HUES48 (cell line): ENCODE measurements around the gene SNCAIP.
"Not testable (repeated sequence)": the region's sequence is repeated elsewhere in the genome, so short reads cannot be mapped to it uniquely, and the experiment has no call there.

Experiments used
- H3K27ac ChIP-seq: one replicate; pipeline ENCODE4 v1.7.0; 2013; ENCODE audit warnings: low read depth, low read length, inconsistent platforms
- H3K27me3 ChIP-seq: 2 replicates; pipeline ENCODE4 v1.6.1; 2013; ENCODE audit warnings: mild to moderate bottlenecking, low read length; ENCODE audit not compliant: control insufficient read depth, insufficient read depth
- H3K36me3 ChIP-seq: 2 replicates; pipeline ENCODE4 v1.6.1; 2013; ENCODE audit warnings: low read length; ENCODE audit not compliant: control insufficient read depth, insufficient read depth
- H3K4me1 ChIP-seq: 2 replicates; pipeline ENCODE4 v1.6.1; 2013; ENCODE audit warnings: mild to moderate bottlenecking, low read length; ENCODE audit not compliant: control insufficient read depth, insufficient read depth
- H3K4me3 ChIP-seq: 2 replicates; pipeline ENCODE4 v1.5.1; 2013; ENCODE audit warnings: mild to moderate bottlenecking, low read depth, low read length
- H3K9ac ChIP-seq: 2 replicates; pipeline ENCODE4 v1.6.1; 2013; ENCODE audit warnings: mild to moderate bottlenecking, low read depth, low read length, moderate library complexity
- H3K9me3 ChIP-seq: 2 replicates; pipeline ENCODE4 v1.6.1; 2013; ENCODE audit warnings: low read length; ENCODE audit not compliant: control insufficient read depth, insufficient read depth

The SNCAIP gene

DNA sequence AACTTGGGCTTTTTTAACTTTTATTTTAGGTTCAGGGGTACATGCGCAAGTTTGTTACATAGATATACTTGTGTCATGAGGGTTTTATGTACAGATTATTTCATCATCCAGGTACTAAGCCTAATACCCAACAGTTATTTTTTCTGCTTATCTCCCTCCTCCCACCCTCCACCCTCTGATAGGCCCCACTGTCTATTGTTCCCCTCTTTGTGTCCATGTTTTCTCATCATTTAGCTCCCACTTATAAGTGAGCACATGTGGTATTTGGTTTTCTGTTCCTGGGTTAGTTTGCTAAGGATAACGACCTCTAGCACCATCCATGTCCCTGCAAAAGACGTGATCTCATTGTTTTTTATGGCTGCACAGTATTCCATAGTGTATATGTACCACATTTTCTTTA lies 172.1 kb downstream of the SNCAIP start:
- Histone ChIP-seq H3K27me3 (no peaks in the 10 kb centered on the region), H3K4me3 (no peak overlapping the region)

DNA sequence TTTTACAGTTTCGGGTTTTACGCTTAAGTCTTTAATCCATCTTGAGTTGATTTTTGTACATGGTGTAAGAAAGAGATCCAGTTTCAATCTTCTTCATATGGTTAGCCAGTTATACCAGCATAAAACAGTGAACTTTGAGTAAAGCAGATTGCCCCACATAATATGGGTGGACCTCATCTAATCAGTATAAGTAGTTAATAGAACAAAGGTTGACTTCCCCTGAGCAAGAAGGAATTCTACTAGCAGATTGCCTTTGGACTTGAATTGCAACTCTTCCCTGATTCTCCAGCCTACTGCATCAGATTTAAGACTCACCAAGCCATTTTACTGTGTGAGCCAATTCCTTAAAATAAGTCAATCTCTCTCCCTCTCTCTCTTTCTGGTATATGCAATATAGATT lies 173.2 kb downstream of the SNCAIP start:
- Histone ChIP-seq H3K36me3 (no peaks in the 10 kb centered on the region), H3K27me3 (no peaks in the 10 kb centered on the region), H3K4me1 (no peaks in the 10 kb centered on the region), H3K4me3 (no peak overlapping the region), H3K9ac (no peak overlapping the region), H3K27ac (no peak overlapping the region), H3K9me3 (no peaks in the 10 kb centered on the region)

More for the DNA sequence above, 172.1 kb downstream of the SNCAIP start:
- Histone ChIP-seq H3K36me3 (no peaks in the 10 kb centered on the region), H3K27ac (no peak overlapping the region), H3K9me3 (no peaks in the 10 kb centered on the region), H3K4me1 (no peaks in the 10 kb centered on the region), H3K9ac (no peak overlapping the region)

DNA sequence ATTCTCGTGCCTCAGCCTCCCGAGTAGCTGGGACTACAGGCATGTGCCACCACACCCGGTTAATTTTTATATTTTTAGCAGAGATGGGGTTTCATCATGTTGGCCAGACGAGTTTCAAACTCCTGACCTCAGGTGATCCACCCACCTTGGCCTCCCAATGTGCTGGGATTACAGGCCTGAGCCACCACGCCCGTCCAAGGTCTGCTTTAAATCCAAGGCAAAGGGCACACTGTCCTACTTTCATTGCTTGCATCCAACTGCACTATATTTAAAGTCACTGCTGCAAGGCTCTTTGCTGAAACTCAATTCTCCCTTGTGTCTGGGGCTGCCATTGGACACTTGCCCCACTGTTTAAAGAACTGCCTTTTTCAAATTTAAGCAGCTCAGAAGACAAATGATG lies 174.6 kb downstream of the SNCAIP start:
- H3K36me3 ChIP-seq, H3K9me3 ChIP-seq, H3K27ac ChIP-seq, H3K4me1 ChIP-seq, H3K4me3 ChIP-seq, H3K9ac ChIP-seq, H3K27me3 ChIP-seq: not testable (repeated sequence)

DNA sequence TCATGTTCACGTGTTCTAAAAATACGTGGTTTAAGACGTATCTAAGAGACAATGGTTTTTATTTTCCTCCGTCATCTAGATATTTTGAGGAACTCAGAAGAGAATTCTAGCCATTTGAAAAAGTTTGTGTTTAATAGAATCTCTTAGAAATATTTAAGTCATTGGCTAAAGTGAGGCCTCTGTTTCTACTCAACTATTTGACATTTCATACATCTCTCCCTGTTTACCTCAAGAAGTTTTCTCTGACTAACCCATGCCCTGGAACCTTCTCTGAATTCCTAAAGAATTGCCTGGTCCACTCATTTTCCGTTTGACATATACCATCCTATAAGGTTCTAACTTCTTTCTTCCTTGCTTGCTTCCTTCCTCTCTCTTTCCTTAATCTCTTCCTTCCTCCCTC lies 178.7 kb downstream of the SNCAIP start:
- no peak overlapping the region for H3K4me3 ChIP-seq
- H3K4me1 ChIP-seq: no peaks in the 10 kb centered on the region
- no peak overlapping the region for H3K27ac ChIP-seq
- H3K9me3 ChIP-seq: no peaks in the 10 kb centered on the region
- H3K36me3 ChIP-seq: no peaks in the 10 kb centered on the region
- H3K27me3 ChIP-seq: no peaks in the 10 kb centered on the region
- H3K9ac ChIP-seq: no peak overlapping the region

DNA sequence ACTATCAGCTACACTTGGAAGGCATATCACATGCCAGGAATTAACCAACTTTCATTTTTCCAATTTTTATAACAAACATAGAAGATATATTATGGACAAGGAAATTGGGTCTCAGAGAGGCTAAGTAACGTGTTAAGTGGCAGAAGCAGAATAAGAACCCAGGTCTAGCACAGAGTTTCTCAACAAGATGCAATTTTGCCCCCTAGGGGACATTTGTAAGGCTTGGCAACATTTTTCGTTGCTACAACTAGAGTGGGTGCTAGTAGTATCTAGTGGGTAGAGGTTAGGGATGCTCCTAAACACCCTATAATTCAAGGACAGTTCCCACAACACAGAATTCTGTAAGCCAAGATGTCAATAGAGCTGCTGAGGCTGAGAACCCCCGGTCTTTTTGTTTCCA lies 180.6 kb downstream of the SNCAIP start:
- Histone ChIP-seq H3K9ac (no peak overlapping the region), H3K9me3 (no peaks in the 10 kb centered on the region), H3K27ac (no peak overlapping the region), H3K4me1 (no peaks in the 10 kb centered on the region), H3K4me3 (no peak overlapping the region), H3K27me3 (no peaks in the 10 kb centered on the region), H3K36me3 (no peaks in the 10 kb centered on the region)

DNA sequence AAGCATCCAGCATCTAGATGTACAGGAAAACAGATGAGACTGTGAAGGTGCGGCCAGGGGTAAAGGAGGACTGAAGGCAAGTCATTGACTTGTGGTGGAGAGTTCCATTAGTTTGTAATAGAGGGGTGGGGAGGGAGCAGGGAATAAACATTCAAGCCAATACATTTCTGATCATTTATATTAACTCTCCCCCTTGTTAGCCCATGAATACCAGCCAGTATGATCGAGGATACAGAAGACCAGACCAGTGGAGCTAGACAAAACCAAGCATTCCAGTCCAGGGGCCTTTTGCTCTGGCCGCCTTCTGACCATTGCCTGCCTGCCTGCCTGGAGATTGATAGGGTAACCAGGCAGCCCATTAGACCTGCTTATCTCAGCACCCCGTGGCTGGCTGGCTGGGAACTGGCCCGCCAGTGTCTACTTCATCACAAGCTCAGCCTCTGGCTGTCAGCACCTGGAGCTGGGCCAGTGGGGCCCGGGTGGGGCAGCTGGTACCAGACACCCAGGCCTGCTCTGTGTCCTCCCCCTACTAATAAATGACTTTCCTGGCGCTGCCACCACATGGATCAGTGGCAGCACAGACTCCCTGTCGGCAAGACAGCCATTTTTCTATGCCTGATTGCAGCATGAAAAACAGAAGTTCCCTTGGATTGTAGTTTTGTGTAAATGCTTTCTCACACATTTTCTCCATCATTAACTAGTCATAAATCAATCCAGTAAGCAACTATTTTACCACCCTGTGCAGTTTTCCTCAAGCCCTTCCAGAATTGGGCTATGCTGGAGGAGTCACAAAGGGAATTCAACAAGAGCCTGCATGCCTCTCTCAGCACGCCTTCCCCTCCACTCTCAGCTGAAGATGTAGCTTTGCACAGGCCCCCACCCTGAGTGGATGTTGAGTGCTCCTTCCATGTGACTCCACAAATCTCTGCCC lies 181.3 kb downstream of the SNCAIP start:
- Histone ChIP-seq H3K36me3 (no peaks in the 10 kb centered on the region), H3K9ac (no peak overlapping the region), H3K9me3 (no peaks in the 10 kb centered on the region), H3K4me3 (no peak overlapping the region), H3K4me1 (peaks cover 6% of the 10 kb centered on the region), H3K27me3 (no peaks in the 10 kb centered on the region), H3K27ac (no peak overlapping the region)

DNA sequence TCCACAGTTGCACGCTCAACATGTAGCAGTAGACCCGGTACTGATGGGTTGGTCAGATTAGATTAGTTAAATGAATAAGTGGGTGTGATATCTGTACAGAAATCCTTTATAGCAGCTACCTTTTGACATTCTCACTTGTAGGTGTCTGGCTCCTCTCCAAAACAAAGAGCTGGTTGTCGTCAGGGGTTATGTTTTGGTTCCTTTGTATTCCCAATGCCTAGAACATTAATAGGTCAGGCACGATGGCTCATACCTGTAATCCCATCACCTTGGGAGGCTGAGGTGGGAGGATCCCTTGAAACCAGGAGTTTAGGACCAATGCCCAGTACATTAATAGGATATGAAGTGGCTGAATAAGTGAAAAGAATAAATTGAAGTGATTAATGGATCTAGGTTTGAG lies 182.1 kb downstream of the SNCAIP start:
- H3K9me3 ChIP-seq: no peaks in the 10 kb centered on the region
- peaks cover 12% of the 10 kb centered on the region for H3K4me1 ChIP-seq
- H3K36me3 ChIP-seq: no peaks in the 10 kb centered on the region
- H3K27me3 ChIP-seq: no peaks in the 10 kb centered on the region
- H3K27ac ChIP-seq: no peak overlapping the region
- H3K9ac ChIP-seq: no peak overlapping the region
- H3K4me3 ChIP-seq: no peak overlapping the region

DNA sequence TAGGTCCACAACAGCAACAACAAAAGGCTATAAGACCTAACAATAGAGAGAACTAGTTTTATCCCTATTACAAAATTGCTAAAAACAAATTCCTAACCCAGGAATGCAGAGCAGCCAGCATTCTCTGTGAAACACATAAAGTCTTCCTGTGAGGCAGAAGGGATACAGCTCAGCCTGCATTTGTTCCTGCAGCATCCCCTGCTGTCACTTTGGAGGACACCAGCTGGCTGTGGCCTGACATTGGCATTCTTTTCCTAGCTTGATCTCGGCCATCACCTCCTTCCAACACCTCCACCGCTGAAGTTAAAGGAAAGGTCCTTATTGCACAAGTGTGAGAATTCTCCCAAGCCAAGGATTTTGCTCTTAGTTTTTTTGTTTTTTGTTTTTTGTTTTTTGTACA lies 186.1 kb downstream of the SNCAIP start:
- no peak overlapping the region for H3K9ac ChIP-seq
- peaks cover 15% of the 10 kb centered on the region for H3K4me1 ChIP-seq
- H3K9me3 ChIP-seq: no peaks in the 10 kb centered on the region
- H3K27me3 ChIP-seq: no peaks in the 10 kb centered on the region
- no peaks in the 10 kb centered on the region for H3K36me3 ChIP-seq
- H3K27ac ChIP-seq: no peak overlapping the region
- H3K4me3 ChIP-seq: no peak overlapping the region

DNA sequence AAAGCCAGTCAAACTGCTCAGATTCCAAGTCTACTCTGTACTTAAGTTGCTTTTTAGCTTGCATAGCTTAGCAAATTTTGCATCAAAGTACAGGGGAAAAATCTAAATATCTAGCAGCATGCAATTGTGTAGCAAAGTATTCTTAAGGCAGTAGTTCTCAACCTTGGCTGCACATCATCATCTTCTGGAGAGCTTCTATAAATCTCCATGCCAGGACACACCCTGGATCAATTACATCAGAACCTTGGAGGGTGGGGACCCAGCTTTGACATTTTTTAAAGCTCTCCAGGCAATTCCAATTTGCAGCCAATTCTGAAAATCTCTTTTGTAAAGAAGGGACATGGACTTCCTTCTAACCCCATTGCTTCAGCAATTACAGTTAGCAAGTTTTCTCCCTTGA lies 187.5 kb downstream of the SNCAIP start:
- no peaks in the 10 kb centered on the region for H3K9me3 ChIP-seq
- no peaks in the 10 kb centered on the region for H3K36me3 ChIP-seq
- peaks cover 15% of the 10 kb centered on the region for H3K4me1 ChIP-seq
- H3K27ac ChIP-seq: no peak overlapping the region
- no peak overlapping the region for H3K9ac ChIP-seq
- no peak overlapping the region for H3K4me3 ChIP-seq
- H3K27me3 ChIP-seq: no peaks in the 10 kb centered on the region

DNA sequence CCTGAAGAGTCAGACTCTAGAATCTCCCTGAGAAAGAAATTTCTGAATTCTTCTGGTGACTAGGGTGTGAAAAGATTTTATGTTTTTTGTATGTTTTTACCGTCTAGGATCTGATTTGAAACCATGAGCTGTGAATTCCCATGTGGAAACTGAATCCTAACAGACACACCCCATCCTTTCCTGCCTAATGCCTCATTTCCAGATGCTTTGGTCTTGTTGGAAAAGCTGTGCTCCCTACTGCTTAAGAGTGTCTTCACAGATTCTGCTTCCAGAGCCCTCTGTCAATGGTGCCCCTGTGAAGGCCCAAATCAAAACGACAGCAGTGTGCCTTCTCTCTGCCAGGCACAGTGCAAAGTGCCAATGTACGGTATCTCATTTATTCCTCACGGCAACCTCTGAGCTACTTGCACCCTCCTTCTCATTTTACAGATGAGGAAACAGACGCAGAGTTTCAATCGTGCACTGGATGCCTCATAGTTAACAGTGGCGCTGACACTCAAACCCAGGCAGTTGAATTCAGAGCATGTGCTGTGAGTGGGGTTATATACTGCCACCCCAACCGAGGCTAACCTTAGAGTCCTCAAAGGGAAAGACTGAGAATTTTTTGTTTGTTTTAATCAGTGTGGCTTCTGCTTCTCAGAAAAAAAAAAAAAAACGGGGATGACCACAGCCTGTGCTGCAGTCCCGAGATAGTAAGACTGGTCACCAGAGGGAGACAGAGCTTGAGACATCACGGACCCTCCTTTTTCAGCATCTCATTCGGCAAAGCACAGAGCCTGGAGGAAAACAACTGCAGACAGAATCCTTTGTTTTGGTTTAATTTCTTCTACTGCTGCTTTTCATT lies 188.4 kb downstream of the SNCAIP start:
- Histone ChIP-seq H3K9me3 (no peaks in the 10 kb centered on the region), H3K4me3 (no peak overlapping the region), H3K36me3 (no peaks in the 10 kb centered on the region), H3K27ac (no peak overlapping the region), H3K27me3 (no peaks in the 10 kb centered on the region), H3K4me1 (peaks cover 15% of the 10 kb centered on the region), H3K9ac (no peak overlapping the region)

DNA sequence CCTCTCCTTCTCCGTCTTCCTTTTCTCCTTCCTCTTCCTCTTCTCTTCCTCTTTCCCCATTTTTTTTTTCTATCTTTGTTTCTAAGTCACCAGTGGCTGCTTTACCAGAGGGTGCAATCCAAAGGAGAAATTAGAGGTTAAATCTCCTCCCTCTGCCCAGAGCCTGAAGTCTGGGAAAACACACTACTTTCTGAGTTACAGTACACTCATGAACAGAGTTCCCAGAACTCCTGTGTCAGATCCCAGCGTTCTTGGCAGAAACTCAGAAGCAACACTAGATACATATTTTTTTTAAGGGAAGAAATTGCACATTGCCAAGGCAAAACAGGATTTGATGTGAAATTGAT lies 189.0 kb downstream of the SNCAIP start:
- Histone ChIP-seq H3K27me3 (no peaks in the 10 kb centered on the region), H3K9me3 (no peaks in the 10 kb centered on the region), H3K9ac (no peak overlapping the region), H3K4me3 (no peak overlapping the region), H3K36me3 (no peaks in the 10 kb centered on the region), H3K27ac (no peak overlapping the region), H3K4me1 (peaks cover 15% of the 10 kb centered on the region)
